Measurements from ENCODE around the gene PRKN. TPM values are rescaled to one million over a fixed set of nuclear protein-coding genes. Genes with fewer than 3 reads are reported as not detected.

PRKN gene
- total and polyA plus RNA-seq, 2 donors (not counting 3 experiments of a cell fraction or from before 2014, with no cell fraction given) = 0.06 TPM; not detected in 1

GRCh38 chr6:161522276-161522675 is 1205.3 kb downstream of the PRKN start:
- Histone ChIP-seq H3K79me2 (ENCODE audit: control insufficient read depth, insufficient read depth, low read length) (no peaks in the 10 kb centered on the region), H3K27me3 (ENCODE audit: control insufficient read depth in 2 of 2, insufficient read depth in 2 of 2, low read length in 2 of 2) (no peaks in the 10 kb centered on the region), H3K27ac (ENCODE audit: insufficient read depth, low read depth, low read length) (no peak overlapping the region), H4K20me1 (replicated peaks; ENCODE audit: control insufficient read depth, extremely low read depth, insufficient read depth, low read length) (no peaks in the 10 kb centered on the region), H3K9me1 (replicated peaks; ENCODE audit: control insufficient read depth, extremely low read depth, insufficient read depth, low read length) (no peaks in the 10 kb centered on the region), H3K9ac (replicated peaks; ENCODE audit: extremely low read depth, insufficient read depth, low read length) (no peak overlapping the region), H3K9me3 (replicated peaks; ENCODE audit: control insufficient read depth, insufficient read depth, low read length) (no peaks in the 10 kb centered on the region), H3K36me3 (ENCODE audit: control insufficient read depth in 2 of 2, extremely low read depth in 1 of 2, insufficient read depth in 2 of 2, low read length in 2 of 2) (no peaks in the 10 kb centered on the region), H3K4me1 (ENCODE audit: control insufficient read depth, extremely low read depth, insufficient read depth, low read length) (no peaks in the 10 kb centered on the region), H2AFZ (ENCODE audit: low read depth, low read length) (no peak overlapping the region), H3K4me3 (replicated peaks in 1 of 3; ENCODE audit: insufficient read depth in 1 of 3, low read depth in 1 of 3, low read length in 3 of 3) (no peak overlapping the region), H3K4me2 (ENCODE audit: insufficient read depth, low read length) (no peak overlapping the region)
- intact Hi-C loops (cut with micrococcal nuclease) = no loop called here
- DNase-seq (ENCODE audit: low read depth, low spot score) (no peak), FAIRE-seq (no peak)
- BruUV-seq (replicated peaks) = no TSS peak
- CTCF ChIA-PET = no interaction called here
- TF ChIP-seq GATA2 (IDR thresholded peaks at IDR 0.05; ENCODE audit: insufficient read depth, insufficient read length, low read depth, low read length) (no peak), MYC (IDR thresholded peaks at IDR 0.05; ENCODE audit: low read depth, low read length) (no peak), POLR2A (IDR thresholded peaks at IDR 0.05; ENCODE audit: low read depth, low read length) (no peak), JUN (IDR thresholded peaks at IDR 0.05; ENCODE audit: borderline replicate concordance, insufficient read depth, insufficient read length, low read depth) (no peak), MAX (IDR thresholded peaks at IDR 0.05; ENCODE audit: insufficient read depth, insufficient read length) (no peak), CTCF (IDR thresholded peaks at IDR 0.05; ENCODE audit: extremely low read depth in 1 of 2, insufficient read depth in 1 of 2, low read depth in 1 of 2, low read length in 2 of 2) (no peak), FOS (IDR thresholded peaks at IDR 0.05; ENCODE audit: borderline replicate concordance, insufficient read depth, low read length) (no peak), POLR2AphosphoS5 (IDR thresholded peaks at IDR 0.05; ENCODE audit: insufficient read depth, low read depth, low read length) (no peak), EZH2 (IDR thresholded peaks at IDR 0.05; ENCODE audit: borderline replicate concordance, low read depth, low read length, severe bottlenecking) (no peak)
- dilution Hi-C loops (cut with MboI; ENCODE audit: extremely low pct_ligation_motif_present, low sequenced_read_pairs) = no loop called here
- POLR2A ChIA-PET = no interaction called here

All from endothelial cell of umbilical vein (primary cell).